Measurements from ENCODE around the gene GMDS. TPM values are rescaled to one million over a fixed set of nuclear protein-coding genes. Genes with fewer than 3 reads are reported as not detected.

The GMDS gene
- total and polyA plus RNA-seq, 9 donors = 6.6 to 20.6 (median 11.0) TPM

DNA sequence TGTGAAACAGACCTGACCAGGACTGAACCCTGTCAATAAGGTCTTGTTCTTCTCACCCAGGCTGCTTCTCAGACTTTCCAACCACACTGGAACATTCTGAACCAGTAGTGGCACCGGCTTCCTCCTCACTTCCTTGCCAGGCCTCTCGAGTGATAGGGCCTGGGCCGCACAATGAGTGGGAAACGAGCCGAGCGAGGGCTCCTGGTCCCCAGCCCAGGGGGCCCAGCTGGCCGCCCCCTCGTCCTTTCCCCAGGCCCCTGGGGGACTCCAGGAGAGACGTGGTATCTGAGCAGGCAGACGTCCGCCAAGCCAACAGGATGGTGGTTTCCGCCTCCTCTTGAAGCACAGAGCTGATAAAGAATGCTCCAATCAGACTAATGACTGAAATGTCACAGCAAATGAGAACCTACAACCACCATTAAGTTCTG is 117.9 kb downstream of the GMDS start:
- H3K27ac ChIP-seq = no peak overlapping the region
- H3K36me3 ChIP-seq = no peaks in the 10 kb centered on the region
- DNase-seq = peak in 1 of 5 donors; percentile 26
- H3K4me1 ChIP-seq (ENCODE audit: insufficient read depth) = no peaks in the 10 kb centered on the region
- intact Hi-C loops (cut with DNase I) = no loop called here
- H3K27me3 ChIP-seq = no peaks in the 10 kb centered on the region
- no peaks in the 10 kb centered on the region for H3K9me3 ChIP-seq
- no peak overlapping the region for H3K4me3 ChIP-seq
- TF ChIP-seq, protein P1, sequence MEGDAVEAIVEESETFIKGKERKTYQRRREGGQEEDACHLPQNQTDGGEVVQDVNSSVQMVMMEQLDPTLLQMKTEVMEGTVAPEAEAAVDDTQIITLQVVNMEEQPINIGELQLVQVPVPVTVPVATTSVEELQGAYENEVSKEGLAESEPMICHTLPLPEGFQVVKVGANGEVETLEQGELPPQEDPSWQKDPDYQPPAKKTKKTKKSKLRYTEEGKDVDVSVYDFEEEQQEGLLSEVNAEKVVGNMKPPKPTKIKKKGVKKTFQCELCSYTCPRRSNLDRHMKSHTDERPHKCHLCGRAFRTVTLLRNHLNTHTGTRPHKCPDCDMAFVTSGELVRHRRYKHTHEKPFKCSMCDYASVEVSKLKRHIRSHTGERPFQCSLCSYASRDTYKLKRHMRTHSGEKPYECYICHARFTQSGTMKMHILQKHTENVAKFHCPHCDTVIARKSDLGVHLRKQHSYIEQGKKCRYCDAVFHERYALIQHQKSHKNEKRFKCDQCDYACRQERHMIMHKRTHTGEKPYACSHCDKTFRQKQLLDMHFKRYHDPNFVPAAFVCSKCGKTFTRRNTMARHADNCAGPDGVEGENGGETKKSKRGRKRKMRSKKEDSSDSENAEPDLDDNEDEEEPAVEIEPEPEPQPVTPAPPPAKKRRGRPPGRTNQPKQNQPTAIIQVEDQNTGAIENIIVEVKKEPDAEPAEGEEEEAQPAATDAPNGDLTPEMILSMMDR (IDR thresholded peaks at IDR 0.05) = no peak
- TF ChIP-seq EP300 (IDR thresholded peaks at IDR 0.05) = no peak
- no peak for TF ChIP-seq POLR2A (IDR thresholded peaks at IDR 0.05)
- WGBS, 3 donors = 82 to 89% (median 88%) methylated on average over 12 of the region's 12 CpGs

DNA sequence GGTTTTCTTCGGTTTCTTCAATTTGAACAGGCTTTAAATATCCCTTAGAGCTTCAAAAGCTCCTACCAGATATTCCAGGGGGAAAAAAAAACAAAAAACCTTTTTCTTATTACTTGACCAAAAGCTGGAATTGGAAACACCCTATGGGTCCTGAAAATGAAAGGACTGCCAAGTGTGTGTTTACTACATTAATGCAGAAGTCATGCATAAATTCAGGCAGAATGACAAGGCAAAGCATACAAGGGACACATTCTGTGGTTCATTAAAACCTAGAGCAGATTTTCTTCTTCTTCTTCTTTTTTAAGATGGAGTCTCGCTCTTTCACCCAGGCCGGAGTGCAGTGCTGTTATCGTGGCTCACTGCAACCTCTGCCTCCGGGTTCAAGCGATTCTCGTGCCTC is 119.1 kb downstream of the GMDS start:
- intact Hi-C loops (cut with DNase I) = no loop called here
- 93 to 98% (median 98%) methylated on average over 7 of the region's 7 CpGs for WGBS, 3 donors
- Histone ChIP-seq H3K4me1 (ENCODE audit: insufficient read depth) (no peaks in the 10 kb centered on the region), H3K27me3 (no peaks in the 10 kb centered on the region), H3K36me3 (no peaks in the 10 kb centered on the region), H3K27ac (no peak overlapping the region), H3K4me3 (no peak overlapping the region), H3K9me3 (no peaks in the 10 kb centered on the region)
- no peak for DNase-seq
- TF ChIP-seq, protein P1 (IDR thresholded peaks at IDR 0.05) = no peak
- TF ChIP-seq EP300 (IDR thresholded peaks at IDR 0.05) = no peak

DNA sequence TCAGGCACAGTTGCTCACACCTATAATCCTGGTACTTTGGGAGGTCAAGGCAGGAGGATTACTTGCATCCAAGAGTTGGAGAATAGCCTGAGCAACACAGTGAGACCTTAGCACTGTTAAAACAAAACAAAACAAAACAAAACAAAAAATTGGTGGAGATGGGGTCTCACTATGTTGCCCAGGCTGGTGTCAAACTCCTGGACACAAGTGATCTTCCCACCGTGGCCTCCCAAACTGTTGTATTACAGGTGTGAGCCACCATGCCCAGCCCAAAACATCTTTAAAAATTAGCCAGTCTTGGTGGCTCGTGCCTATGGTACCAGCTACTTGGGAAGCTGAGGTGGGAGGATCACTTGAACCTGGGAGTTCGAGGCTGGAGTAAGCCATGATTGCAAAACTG is 120.2 kb downstream of the GMDS start:
- TF ChIP-seq POLR2A (IDR thresholded peaks at IDR 0.05) (no peak), EP300 (IDR thresholded peaks at IDR 0.05) (no peak)
- TF ChIP-seq, protein P1 (IDR thresholded peaks at IDR 0.05) = no peak
- intact Hi-C loops (cut with DNase I) = no loop called here
- no peak overlapping the region for H3K4me3 ChIP-seq
- H3K27ac ChIP-seq = no peak overlapping the region
- no peaks in the 10 kb centered on the region for H3K4me1 ChIP-seq (ENCODE audit: insufficient read depth)
- no peak for DNase-seq
- no peaks in the 10 kb centered on the region for H3K27me3 ChIP-seq
- WGBS, 3 donors = 92 to 97% (median 94%) methylated on average over 3 of the region's 3 CpGs
- no peaks in the 10 kb centered on the region for H3K9me3 ChIP-seq
- H3K36me3 ChIP-seq = no peaks in the 10 kb centered on the region

DNA sequence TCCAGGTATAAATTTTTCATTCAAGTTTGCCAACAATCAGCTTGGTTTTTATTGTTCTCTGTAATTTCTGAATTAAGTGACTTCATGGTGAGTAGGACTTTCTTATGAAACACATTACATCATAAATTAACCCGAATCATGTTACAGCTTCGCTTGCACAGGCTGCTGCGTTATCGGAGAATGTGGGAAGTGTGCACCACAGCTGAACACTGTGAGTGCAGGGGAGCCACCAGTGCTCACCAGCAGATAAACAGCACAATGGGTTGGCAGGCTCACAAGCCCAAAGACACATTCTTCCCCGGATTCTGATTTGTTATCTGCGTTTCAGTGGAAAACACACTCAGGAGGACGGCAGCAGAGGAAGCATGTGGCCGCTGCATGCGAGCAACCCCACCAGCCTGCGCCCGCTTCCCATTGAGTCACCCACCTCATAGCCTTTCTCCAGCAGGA is 121.1 kb downstream of the GMDS start:
- intact Hi-C loops (cut with DNase I) = no loop called here
- 66 to 77% (median 71%) methylated on average over 11 of the region's 11 CpGs for WGBS, 3 donors
- Histone ChIP-seq H3K36me3 (no peaks in the 10 kb centered on the region), H3K4me1 (ENCODE audit: insufficient read depth) (no peaks in the 10 kb centered on the region), H3K27me3 (no peaks in the 10 kb centered on the region), H3K4me3 (no peak overlapping the region), H3K9me3 (no peaks in the 10 kb centered on the region), H3K27ac (no peak overlapping the region)
- no peak for DNase-seq
- TF ChIP-seq, protein P1 (IDR thresholded peaks at IDR 0.05) = no peak
- TF ChIP-seq POLR2A (IDR thresholded peaks at IDR 0.05) (no peak), EP300 (IDR thresholded peaks at IDR 0.05) (no peak)

Data from ovary (tissue), 9 donors.